Mesenchymal stem cell (in vitro differentiated cells and primary cell): ENCODE data around the gene PTPRH.

Source experiments
- DNase-seq: peaks from one replicate; pipeline ENCODE4 v3.0.0-alpha.2; 2013
- H2AFZ ChIP-seq: one replicate; pipeline ENCODE4 v1.6.1; 2013; ENCODE audit warnings: low read depth, mild to moderate bottlenecking, control low read depth, inconsistent platforms, low read length, moderate library complexity
- H2AK5ac ChIP-seq: 2 replicates; pipeline ENCODE4 v1.6.1; 2013; ENCODE audit warnings: low read length, moderate library complexity, mild to moderate bottlenecking, inconsistent platforms; ENCODE audit not compliant: severe bottlenecking
- H2BK120ac ChIP-seq: one replicate; pipeline ENCODE4 v1.6.1; 2013; ENCODE audit warnings: low read depth, mild to moderate bottlenecking, inconsistent platforms, low read length, moderate library complexity
- H2BK12ac ChIP-seq, 2 experiments: one replicate each; pipeline ENCODE4 v1.6.1; 2013; ENCODE audit warnings: inconsistent platforms in 2 of 2, low read length in 2 of 2, mild to moderate bottlenecking in 2 of 2, moderate library complexity in 2 of 2, control low read depth in 1 of 2
- H2BK15ac ChIP-seq: one replicate; pipeline ENCODE4 v1.6.1; 2013; ENCODE audit warnings: mild to moderate bottlenecking, low read depth, inconsistent platforms; ENCODE audit not compliant: poor library complexity, severe bottlenecking
- H2BK5ac ChIP-seq: 2 replicates; pipeline ENCODE4 v1.6.1; 2013; ENCODE audit warnings: low read depth, mild to moderate bottlenecking, low read length, control low read depth, inconsistent platforms; ENCODE audit not compliant: poor library complexity, severe bottlenecking
- H3K14ac ChIP-seq, 2 experiments: one replicate each; pipeline ENCODE4 v1.6.1; 2013; ENCODE audit warnings: inconsistent platforms in 2 of 2, low read length in 2 of 2, control low read depth in 1 of 2, mild to moderate bottlenecking in 1 of 2, moderate library complexity in 1 of 2
- H3K18ac ChIP-seq, 2 experiments: one replicate each; pipeline ENCODE4 v1.6.1; 2013; ENCODE audit warnings: inconsistent platforms in 2 of 2, low read length in 2 of 2, control low read depth in 1 of 2, low read depth in 1 of 2, mild to moderate bottlenecking in 1 of 2
- H3K23ac ChIP-seq, 2 experiments: one replicate each; pipeline ENCODE4 v1.6.1; 2013; ENCODE audit warnings: inconsistent platforms in 2 of 2, low read length in 2 of 2, mild to moderate bottlenecking in 2 of 2, moderate library complexity in 2 of 2, control low read depth in 1 of 2
- H3K27ac ChIP-seq: 2 replicates; pipeline ENCODE4 v1.5.1; 2013; ENCODE audit warnings: mild to moderate bottlenecking, moderate library complexity, low read length, control low read depth, inconsistent platforms; ENCODE audit not compliant: poor library complexity, severe bottlenecking
- H3K27me3 ChIP-seq, 2 experiments: 2 replicates each; pipeline versions ENCODE4 v1.6.1 to v1.7.0; 2013; ENCODE audit warnings: low read length in 2 of 2, mild to moderate bottlenecking in 2 of 2, moderate library complexity in 2 of 2, control low read depth in 1 of 2, inconsistent platforms in 1 of 2; ENCODE audit not compliant: control insufficient read depth in 1 of 2, insufficient read depth in 1 of 2
- H3K36me3 ChIP-seq, 2 experiments: 2 replicates each; pipeline versions ENCODE4 v1.6.1 to v1.7.0; 2013; ENCODE audit warnings: low read length in 2 of 2, control low read depth in 1 of 2, inconsistent platforms in 1 of 2, low read depth in 1 of 2, mild to moderate bottlenecking in 1 of 2; ENCODE audit not compliant: insufficient read depth in 2 of 2, control insufficient read depth in 1 of 2
- H3K4ac ChIP-seq, 2 experiments: one replicate each; pipeline ENCODE4 v1.6.1; 2013; ENCODE audit warnings: inconsistent platforms in 2 of 2, low read length in 2 of 2, mild to moderate bottlenecking in 2 of 2, moderate library complexity in 2 of 2, control low read depth in 1 of 2, low read depth in 1 of 2
- H3K4me1 ChIP-seq: 2 replicates; pipeline ENCODE4 v1.6.1; 2013; ENCODE audit warnings: low read depth, low read length, control low read depth; ENCODE audit not compliant: control insufficient read depth, insufficient read depth
- H3K4me2 ChIP-seq: 2 replicates; pipeline ENCODE4 v1.6.1; 2013; ENCODE audit warnings: low read length, mild to moderate bottlenecking, inconsistent platforms; ENCODE audit not compliant: poor library complexity, severe bottlenecking
- H3K4me3 ChIP-seq, 2 experiments: 2 replicates each; pipeline versions ENCODE4 v1.5.1 to v1.7.0; 2013; ENCODE audit warnings: low read length in 2 of 2, mild to moderate bottlenecking in 2 of 2, control low read depth in 1 of 2, low read depth in 1 of 2; ENCODE audit not compliant: insufficient read depth in 1 of 2
- H3K79me1 ChIP-seq: replicated peaks from 2 replicates; pipeline ENCODE4 v1.6.1; 2013; ENCODE audit warnings: mild to moderate bottlenecking, control low read depth, low read length, inconsistent platforms; ENCODE audit not compliant: poor library complexity, severe bottlenecking
- H3K9ac ChIP-seq: 2 replicates; pipeline ENCODE4 v1.7.0; 2013; ENCODE audit warnings: mild to moderate bottlenecking, low read length, moderate library complexity
- H3K9me3 ChIP-seq: 2 replicates; pipeline ENCODE4 v1.7.0; 2013; ENCODE audit warnings: mild to moderate bottlenecking, low read length; ENCODE audit not compliant: control insufficient read depth
- H4K8ac ChIP-seq: one replicate; pipeline ENCODE4 v1.6.1; 2013; ENCODE audit warnings: inconsistent platforms, mild to moderate bottlenecking, low read length, moderate library complexity
- H4K91ac ChIP-seq: one replicate; pipeline ENCODE4 v1.6.1; 2013; ENCODE audit warnings: mild to moderate bottlenecking, low read length, inconsistent platforms
- WGBS: methylation state at CpG from one replicate; pipeline ENCODE4 v1.1.7; 2013; ENCODE audit warnings: mixed read lengths; 5-methylcytosine and 5-hydroxymethylcytosine counted together

Gene PTPRH

GRCh38 chr19:55253842-55254624, 44.7 kb upstream of the PTPRH start:
- no peak overlapping the region for H2BK15ac ChIP-seq

GRCh38 chr19:55252760-55253663, 43.7 kb upstream of the PTPRH start:
- 94% methylated on average over 20 of the region's 21 CpGs for WGBS

More at GRCh38 chr19:55253842-55254624, 44.7 kb upstream of the PTPRH start:
- Histone ChIP-seq H3K23ac (no peak overlapping the region), H3K4me3 (peak overlapping the region in 1 of 2 experiments; percentile 53), H3K36me3 (peaks cover 0 to 34% of the 10 kb centered on the region in 2 experiments), H3K27me3 (no peaks in the 10 kb centered on the region), H3K9ac (peak overlapping the region; percentile 97), H3K79me1 (no peaks in the 10 kb centered on the region), H2BK12ac (no peak overlapping the region), H2BK5ac (no peak overlapping the region), H2AK5ac (no peak overlapping the region), H3K4me2 (no peak overlapping the region), H3K4me1 (peaks cover 62% of the 10 kb centered on the region), H3K9me3 (no peaks in the 10 kb centered on the region), H4K91ac (no peak overlapping the region), H3K27ac (no peak overlapping the region), H2BK120ac (no peak overlapping the region), H3K4ac (no peak overlapping the region), H4K8ac (no peak overlapping the region), H3K18ac (no peak overlapping the region), H2AFZ (no peak overlapping the region), H3K14ac (no peak overlapping the region)
- WGBS = 91% methylated on average over 23 of the region's 23 CpGs
- DNase-seq = no peak

GRCh38 chr19:55251341-55252081, 42.2 kb upstream of the PTPRH start:
- Histone ChIP-seq H3K36me3 (peaks cover 5 to 52% of the 10 kb centered on the region in 2 experiments), H3K18ac (no peak overlapping the region), H3K14ac (no peak overlapping the region), H3K9ac (no peak overlapping the region), H2BK12ac (no peak overlapping the region), H2BK120ac (no peak overlapping the region), H3K4me1 (peaks cover 72% of the 10 kb centered on the region), H3K4me3 (no peak overlapping the region), H3K27me3 (no peaks in the 10 kb centered on the region), H2BK15ac (no peak overlapping the region), H3K9me3 (no peaks in the 10 kb centered on the region), H2AFZ (no peak overlapping the region), H3K4ac (no peak overlapping the region), H2BK5ac (no peak overlapping the region), H3K79me1 (peaks cover 7% of the 10 kb centered on the region), H3K27ac (no peak overlapping the region), H4K8ac (peak overlapping the region; percentile 22), H4K91ac (no peak overlapping the region), H3K23ac (no peak overlapping the region), H2AK5ac (no peak overlapping the region), H3K4me2 (no peak overlapping the region)
- DNase-seq = peak; percentile 38
- 69% methylated on average over 19 of the region's 19 CpGs for WGBS

More at GRCh38 chr19:55252760-55253663, 43.7 kb upstream of the PTPRH start:
- Histone ChIP-seq H2BK12ac (no peak overlapping the region), H2BK5ac (no peak overlapping the region), H3K27ac (no peak overlapping the region), H3K4me2 (no peak overlapping the region), H3K27me3 (no peaks in the 10 kb centered on the region), H2BK120ac (no peak overlapping the region), H2AFZ (no peak overlapping the region), H3K9me3 (no peaks in the 10 kb centered on the region), H3K36me3 (peaks cover 0 to 41% of the 10 kb centered on the region in 2 experiments), H3K14ac (no peak overlapping the region), H4K8ac (no peak overlapping the region), H3K9ac (no peak overlapping the region), H3K18ac (no peak overlapping the region), H3K4me1 (peaks cover 66% of the 10 kb centered on the region), H3K79me1 (no peaks in the 10 kb centered on the region), H2AK5ac (no peak overlapping the region), H4K91ac (no peak overlapping the region), H3K23ac (no peak overlapping the region), H3K4me3 (no peak overlapping the region), H2BK15ac (no peak overlapping the region), H3K4ac (no peak overlapping the region)
- no peak for DNase-seq
